ENCODE data around the gene CD151.

GRCh38 chr11:829176-829846, 3.4 kb upstream of the CD151 start:
- TF ChIP-seq YY1 (IDR thresholded peaks at IDR 0.05; ENCODE audit: insufficient read depth, insufficient read length) (no peak), ZNF274 (IDR thresholded peaks at IDR 0.05; ENCODE audit: low read depth, low read length) (no peak), SUZ12 (IDR thresholded peaks at IDR 0.05; ENCODE audit: extremely low read depth, insufficient read depth, insufficient read length) (no peak)

Data from NT2/D1 (cell line).